GM18508 (cell line): ENCODE data around the gene SCRG1.

Experiments
- ATAC-seq: cut with Tn5 transposase; IDR thresholded peaks from one replicate; pipeline ENCODE4 v1.9.1; 2021; ENCODE audit warnings: moderate number of reproducible peaks; ENCODE audit not compliant: insufficient read depth, unreplicated experiment

Gene SCRG1

DNA sequence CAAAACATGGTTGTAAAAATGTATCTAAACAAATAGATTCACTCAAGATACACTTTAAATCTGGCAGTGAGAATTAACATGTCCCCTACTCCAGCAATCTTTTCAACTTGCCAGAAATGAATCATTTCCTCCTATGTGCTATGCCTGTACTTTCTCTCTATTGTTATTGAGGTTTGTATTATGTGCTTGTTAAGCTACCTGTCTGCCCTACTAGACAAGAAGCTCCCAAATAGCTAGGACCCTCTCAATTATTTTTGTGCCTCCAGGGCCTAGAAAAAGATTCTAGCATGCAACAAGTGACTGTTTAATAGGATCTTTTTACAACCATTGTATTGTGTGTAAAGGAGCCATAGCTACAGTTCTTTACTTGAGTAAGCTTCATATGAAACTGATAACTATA is 31.6 kb downstream of the SCRG1 start:
- ATAC-seq, result peak; percentile 29

DNA sequence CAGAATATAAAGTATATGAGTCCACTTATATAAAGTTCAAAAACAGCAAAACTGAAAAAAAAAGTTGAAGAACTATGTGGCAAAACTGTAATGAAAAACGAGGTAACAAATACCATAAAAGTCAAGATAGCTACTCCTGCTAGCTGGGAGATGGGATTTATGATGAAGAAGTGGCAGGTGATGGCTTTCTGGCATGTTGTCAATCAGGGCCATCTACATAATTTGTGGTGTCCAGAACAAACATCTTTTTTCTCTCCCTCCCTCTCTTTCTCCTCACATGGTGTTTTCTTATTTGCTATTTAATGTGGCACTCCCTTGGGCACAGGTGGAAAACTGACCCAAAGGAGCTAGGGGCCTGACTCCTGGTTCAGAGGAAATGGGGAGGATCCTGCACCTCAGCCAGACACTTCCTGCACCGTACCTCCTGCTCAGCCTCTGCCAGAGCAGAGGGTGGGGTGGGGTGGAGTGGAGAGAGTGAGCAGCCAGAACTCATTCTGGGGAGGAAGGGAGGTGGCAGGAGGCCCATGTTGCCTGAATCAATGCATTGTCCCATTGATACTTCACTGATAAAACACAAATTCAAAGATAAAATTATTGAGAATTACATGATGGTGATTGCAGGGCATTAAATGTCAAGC is 33.4 kb downstream of the SCRG1 start:
- ATAC-seq, result no peak

DNA sequence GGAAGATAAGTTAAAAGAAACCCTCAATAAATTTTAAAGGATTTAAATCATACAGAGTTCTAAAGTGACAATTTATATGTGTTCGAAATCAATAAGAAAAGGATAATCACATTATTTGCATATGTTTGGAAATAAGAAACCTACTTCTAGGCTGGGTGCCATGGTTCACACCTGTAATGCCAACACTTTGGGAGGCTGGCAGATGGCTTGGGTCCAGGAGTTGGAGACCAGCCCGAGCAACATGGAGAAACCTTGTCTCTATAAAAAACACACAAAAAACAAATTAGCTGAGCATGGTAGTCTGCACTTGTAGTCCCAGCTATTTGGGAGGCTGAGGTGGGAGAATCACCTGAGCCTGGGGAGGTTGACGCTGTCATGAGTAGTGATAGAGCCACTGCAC is 36.2 kb downstream of the SCRG1 start:
- ATAC-seq, result no peak

DNA sequence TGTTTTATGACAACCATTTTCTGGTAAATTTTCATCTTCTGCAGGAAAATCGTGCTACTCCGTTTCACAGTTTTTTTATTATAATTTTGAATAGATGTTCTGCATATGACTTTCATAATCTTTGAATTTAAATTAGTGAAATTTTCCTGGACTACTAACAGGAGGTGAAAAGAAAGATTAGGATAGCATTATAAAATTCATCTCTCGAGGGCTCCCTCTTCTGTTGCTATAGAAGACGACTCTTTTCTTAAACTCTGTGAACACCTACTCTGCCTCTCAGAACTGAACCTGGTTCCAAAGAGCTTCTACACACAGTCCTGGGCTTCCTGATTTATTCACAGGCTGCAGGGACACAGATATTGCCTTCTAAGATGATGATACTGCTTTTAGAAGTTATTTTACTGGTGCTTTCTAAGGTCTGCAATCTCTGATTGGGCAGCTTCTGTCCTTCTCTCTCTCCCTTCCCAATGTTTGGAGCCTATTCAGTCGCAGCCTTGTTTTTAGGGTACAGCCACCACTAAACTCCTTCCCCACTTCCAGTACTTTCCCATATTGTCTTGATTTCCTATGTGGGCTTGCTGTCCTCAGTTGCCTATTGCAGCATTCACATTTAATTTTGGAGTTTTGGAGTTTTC is 38.2 kb downstream of the SCRG1 start:
- no peak for ATAC-seq

DNA sequence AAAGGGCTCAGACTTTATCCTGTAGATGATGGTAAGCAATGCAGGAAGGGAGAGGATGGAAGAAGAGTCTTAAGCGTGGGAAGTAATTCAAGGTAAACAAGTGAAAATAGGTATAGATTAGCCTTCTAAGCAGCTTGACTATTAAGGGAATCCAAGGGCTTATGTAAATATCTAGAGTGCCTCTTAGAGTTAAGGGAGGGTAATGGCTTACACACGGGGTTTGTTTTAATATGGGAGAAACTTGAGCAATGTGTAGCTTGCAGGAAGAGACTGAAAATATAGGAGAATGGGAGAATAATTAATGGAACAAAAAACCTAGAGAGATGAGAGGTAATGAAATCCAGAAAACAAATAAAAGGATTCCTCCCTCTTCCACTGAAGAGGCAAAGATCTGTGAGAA is 41.0 kb downstream of the SCRG1 start:
- ATAC-seq, result no peak

DNA sequence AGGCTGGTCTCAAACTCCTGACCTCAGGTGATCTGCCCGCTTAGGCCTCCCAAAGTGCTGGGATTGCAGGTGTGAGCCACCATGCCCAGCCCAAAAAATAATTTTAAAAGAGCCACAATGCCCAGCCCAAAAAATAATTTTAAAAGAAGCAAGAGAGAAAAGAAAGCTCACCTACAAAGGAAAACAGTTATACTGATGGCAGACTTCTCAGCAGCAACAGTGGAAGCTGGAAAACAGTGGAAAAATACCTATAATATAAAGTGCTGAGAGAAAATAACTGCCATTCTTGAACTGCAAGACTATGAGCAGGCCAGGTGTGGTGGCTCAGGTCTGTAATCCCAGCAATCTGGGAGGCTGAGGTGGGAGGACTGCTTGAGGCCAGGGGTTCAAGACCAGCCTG is 51.4 kb downstream of the SCRG1 start:
- no peak for ATAC-seq

DNA sequence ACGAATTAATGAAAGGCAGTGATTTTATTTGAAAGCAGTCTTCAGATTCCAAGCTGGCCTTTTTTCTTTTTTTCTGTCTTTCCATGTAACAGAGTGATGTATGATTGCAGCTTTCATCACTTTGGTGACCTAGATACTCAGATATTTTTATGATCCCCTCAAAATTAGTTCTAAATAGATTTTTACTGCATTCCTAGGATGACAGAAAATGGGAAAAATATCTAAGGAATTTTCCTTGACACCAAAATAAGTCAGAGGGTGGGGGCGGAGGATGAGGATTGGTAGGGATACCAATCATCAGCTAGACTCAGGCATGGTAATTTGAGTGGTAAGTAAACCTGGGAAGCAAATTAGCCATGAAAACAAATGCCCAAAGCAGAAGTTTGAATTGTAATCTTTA is 52.8 kb downstream of the SCRG1 start:
- ATAC-seq, result no peak

DNA sequence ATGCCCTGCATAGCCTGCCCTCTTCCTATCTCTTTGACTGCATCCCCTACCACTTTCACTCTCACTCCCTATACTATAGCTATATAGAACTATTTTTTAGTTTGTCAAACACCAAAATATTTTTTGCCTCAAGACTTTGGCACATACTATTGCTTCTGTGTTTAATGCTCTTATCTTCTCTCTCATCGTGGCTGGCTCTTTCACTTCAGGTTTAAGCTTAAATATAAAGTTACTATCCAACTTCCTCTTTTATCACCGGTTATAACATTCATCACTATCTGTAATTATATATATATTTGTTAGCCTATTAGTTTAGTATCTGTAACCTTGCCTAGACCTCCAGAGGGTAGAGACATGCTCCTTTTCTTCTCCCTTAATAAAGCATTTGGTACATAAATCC is 53.3 kb downstream of the SCRG1 start:
- no peak for ATAC-seq

DNA sequence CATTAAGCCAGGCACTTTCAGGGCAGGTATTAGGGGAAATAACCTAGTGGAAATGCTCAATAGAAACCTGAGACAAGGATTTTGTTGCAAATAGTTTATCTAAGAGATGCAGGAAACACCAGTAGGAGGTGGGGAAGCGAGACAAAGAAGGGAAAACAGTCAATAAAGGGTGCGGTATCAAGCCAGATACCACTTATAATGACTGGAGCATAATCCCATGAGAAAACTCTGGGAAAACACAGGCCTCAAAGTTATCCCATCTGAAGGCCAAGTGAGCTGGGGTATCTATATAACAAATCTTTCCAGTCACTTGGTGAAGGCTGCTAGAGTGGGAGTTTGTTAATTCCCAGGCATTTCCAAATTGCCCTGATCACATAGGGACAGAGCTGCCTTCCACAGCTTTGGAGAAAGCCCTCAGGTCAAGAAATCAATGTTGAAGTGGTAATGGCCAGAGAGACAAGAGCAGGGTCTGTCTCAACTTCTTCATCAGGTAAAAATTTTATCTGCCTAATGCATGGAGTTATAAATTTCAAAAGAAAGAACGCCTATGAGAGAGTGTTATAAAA is 55.0 kb downstream of the SCRG1 start:
- ATAC-seq, result no peak

DNA sequence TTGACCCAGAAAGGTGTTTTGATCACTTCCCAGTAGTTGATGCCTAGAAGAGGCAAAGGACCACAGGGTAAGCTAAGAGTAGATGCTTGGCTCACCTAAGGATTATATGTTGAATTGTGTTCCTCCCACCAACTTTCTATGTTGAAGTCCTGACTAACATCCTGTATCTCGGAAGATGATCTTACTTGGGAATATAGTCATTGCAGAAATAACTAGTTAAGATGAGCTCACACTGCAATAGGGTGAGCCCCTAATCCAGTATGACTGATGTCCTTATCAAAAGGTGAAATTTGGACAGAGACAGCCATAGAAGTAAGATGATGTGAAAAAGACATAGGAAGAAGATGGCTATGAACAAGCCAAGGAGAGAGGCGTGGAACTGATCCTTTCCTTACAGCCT is 61.5 kb downstream of the SCRG1 start:
- ATAC-seq, result no peak

DNA sequence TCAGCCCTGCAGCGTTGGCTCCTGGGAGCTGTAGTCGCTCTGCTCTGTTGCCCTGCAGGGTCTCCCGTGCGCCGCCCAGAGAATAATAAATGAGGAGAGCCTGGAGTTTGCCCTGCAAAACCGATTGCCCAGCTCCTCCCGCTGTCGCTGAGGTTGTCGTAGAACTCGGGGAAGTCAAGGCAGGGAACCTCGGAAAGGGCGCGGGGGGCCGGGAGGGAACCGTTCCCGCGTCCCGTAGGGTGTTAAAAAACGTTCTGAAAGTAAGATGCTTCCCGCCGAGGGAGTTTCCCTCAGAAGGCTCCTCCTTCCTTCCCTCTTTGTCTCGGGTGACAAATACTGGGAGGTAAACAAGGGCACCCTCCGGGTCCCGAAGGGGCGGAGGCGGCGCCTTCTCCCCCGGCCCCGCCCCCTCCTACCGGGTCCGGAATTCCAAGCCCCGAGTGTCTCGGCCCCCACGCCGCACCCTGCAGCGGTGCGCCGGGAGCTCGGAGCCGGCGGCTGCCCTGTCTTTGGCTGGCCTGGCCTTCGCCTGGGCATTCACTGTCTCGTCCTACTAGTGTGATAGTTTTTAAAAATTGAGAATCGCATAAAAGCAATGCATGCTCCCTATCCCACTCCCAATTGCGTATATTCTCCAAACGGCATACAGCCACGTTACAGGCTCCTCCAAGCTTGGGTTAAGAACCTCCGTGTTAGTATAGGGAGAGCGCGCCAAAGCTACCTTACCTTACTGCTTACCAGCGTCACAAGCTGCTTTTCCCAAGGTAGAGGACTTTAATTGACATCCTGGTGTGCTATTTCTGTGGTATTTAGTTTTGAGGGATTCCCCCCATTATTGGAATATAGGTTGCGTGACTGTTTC is 63.8 kb downstream of the SCRG1 start:
- ATAC-seq, result peak; percentile 19
